Breast epithelium (tissue), 3 donors: ENCODE results near the gene POLR2J3.
"Not testable (repeated sequence)": the region's sequence is repeated elsewhere in the genome, so short reads cannot be mapped to it uniquely, and the experiment has no call there.

Experiments used
- CTCF ChIP-seq, 3 donors: fragments of 450-650 bp; IDR thresholded peaks; one replicate each; pipeline ENCODE4 v1.5.1; 2016 to 2017; ENCODE audit warnings: antibody characterized with exemption in 3 of 3, mild to moderate bottlenecking in 3 of 3, moderate library complexity in 3 of 3
- POLR2A ChIP-seq: fragments of 450-650 bp; IDR thresholded peaks from one replicate; pipeline ENCODE4 v1.6.1; 2016; ENCODE audit warnings: antibody characterized with exemption, mild to moderate bottlenecking, moderate library complexity
- POLR2AphosphoS5 ChIP-seq, 3 donors: sonication (generic); formaldehyde crosslinking; IDR thresholded peaks; one replicate each; pipeline ENCODE4 v1.6.1; 2017; ENCODE audit warnings: antibody characterized with exemption in 3 of 3

DNA sequence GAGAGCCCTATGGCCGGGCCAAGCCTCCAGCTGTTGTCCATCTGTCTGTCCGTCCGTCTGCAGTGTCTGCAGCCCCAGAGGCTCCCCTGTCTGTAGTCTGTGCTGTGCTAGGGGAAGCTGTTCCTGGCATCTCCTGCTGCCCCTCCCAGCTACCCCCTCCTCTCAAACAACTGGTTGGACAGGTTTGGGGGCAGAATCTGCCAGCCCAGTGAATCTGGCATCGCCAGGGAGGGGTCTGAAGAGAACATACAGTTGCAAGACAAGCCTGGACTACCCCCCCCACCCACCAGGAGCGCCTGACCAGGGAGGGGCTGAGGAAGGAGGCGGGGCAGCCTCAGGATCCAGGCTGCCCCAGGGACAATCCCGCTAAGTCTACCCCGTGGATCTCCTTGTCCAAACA, 28.8 kb downstream of the POLR2J3 start, which contains the start of gene UPK3BL2:
- TF ChIP-seq CTCF (IDR thresholded peaks at IDR 0.05); POLR2AphosphoS5 (IDR thresholded peaks at IDR 0.05); POLR2A: not testable (repeated sequence)
